ENCODE data around the gene SNU13.
"Not testable (repeated sequence)": the region's sequence is repeated elsewhere in the genome, so short reads cannot be mapped to it uniquely, and the experiment has no call there.

DNA sequence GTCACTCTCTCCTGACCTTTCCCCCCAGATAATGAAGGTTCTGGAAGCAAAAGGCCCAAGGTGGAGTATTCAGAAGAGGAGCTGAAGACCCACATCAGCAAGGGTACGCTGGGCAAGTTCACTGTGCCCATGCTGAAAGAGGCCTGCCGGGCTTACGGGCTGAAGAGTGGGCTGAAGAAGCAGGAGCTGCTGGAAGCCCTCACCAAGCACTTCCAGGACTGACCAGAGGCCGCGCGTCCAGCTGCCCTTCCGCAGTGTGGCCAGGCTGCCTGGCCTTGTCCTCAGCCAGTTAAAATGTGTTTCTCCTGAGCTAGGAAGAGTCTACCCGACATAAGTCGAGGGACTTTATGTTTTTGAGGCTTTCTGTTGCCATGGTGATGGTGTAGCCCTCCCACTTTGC lies 25.1 kb downstream of the SNU13 start:
- TF ChIP-seq EZH2phosphoT487 (IDR thresholded peaks at IDR 0.05; ENCODE audit: insufficient read depth, low read depth); EZH2 (IDR thresholded peaks at IDR 0.05; ENCODE audit: insufficient read depth, poor library complexity, severe bottlenecking): not testable (repeated sequence)
